OCI-LY7 (cell line): ENCODE data around the gene KLF13.

Experiments used
- EZH2phosphoT487 ChIP-seq: fragments of 200-600 bp; sonication (generic); IDR thresholded peaks from 2 replicates; pipeline ENCODE4 v1.6.1; 2018; ENCODE audit warnings: low read depth, borderline replicate concordance, mild to moderate bottlenecking, mixed run types, antibody characterized with exemption, low read length, moderate library complexity, mixed read lengths
- TF ChIP-seq, protein P1 (sequence below): fragments of 200-600 bp; sonication (generic); conservative IDR thresholded peaks from 2 replicates; pipeline ENCODE4 v1.5.1; 2014; ENCODE audit warnings: mild to moderate bottlenecking, antibody characterized with exemption, low read length, moderate library complexity, mixed read lengths

- TF ChIP-seq, protein P1, sequence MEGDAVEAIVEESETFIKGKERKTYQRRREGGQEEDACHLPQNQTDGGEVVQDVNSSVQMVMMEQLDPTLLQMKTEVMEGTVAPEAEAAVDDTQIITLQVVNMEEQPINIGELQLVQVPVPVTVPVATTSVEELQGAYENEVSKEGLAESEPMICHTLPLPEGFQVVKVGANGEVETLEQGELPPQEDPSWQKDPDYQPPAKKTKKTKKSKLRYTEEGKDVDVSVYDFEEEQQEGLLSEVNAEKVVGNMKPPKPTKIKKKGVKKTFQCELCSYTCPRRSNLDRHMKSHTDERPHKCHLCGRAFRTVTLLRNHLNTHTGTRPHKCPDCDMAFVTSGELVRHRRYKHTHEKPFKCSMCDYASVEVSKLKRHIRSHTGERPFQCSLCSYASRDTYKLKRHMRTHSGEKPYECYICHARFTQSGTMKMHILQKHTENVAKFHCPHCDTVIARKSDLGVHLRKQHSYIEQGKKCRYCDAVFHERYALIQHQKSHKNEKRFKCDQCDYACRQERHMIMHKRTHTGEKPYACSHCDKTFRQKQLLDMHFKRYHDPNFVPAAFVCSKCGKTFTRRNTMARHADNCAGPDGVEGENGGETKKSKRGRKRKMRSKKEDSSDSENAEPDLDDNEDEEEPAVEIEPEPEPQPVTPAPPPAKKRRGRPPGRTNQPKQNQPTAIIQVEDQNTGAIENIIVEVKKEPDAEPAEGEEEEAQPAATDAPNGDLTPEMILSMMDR = no peak
- TF ChIP-seq EZH2phosphoT487 = no peak
These were observed 71.4 kb downstream of the KLF13 start for GRCh38 chr15:31397851-31398661.
